ENCODE measurements around the gene VPS37D.
A peak's percentile ranks its signal among the peaks of the same experiment; 100 is the strongest.

VPS37D gene

DNA sequence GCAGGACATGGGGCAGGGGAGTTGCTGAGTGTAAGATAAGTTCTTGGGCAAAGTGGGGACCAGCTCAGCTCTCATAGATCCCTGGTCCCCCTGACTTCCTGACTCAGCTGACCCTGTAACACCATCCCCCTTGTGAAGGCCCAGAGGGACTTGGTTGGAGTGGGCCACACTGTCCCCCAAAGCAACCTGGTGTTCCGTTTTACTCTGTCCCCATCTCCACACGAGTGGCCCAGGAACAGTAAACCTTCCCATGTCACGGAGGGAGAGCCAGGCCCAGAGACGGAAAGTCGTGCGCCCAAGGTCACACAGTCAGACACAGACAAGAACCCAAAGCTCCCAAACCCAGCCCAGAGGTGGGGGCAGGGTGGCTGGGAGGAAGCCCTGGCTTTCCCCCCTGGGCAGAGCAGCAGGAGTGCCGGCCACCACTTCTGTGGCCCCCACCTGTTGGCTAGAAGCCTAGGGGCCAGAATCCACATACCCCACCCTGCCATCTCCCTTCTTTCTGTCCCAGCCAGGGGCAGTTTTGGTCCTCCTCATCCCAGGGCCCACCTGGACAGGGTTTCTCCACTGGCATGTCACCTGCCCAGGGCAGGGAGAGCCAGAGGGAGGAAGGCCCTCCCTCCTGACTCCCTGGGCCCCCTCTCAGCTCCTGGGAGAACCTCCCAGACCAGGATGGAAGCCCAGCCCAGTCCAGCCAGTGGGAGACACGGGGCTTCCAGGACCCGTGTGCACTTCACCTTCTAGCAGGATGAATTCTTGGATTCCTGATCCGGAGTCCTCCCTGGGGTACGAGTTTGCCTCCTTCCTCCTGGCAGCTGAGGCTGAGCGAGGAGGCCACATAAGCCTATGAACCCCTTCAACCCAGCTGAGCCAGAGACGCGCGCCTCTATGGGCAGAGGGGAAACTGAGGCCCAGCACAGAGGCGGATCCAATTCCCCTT is 20.6 kb upstream of the VPS37D start:
- CTCF ChIA-PET, result interaction anchor here (1.3 to 3.1 kb wide), 4 partner anchors 10 to 40 kb away, joined by 3 to 20 read pairs (median 6); no protein-coding TSS in a partner anchor
- H3K27me3 ChIP-seq (replicated peaks in 2 of 5; ENCODE audit: control insufficient read depth in 4 of 5, insufficient read depth in 5 of 5, low read length in 4 of 5), result peaks cover 8 to 95% (median 25%) of the 10 kb centered on the region in 5 experiments
- POLR2A ChIA-PET, result interaction anchor here (0.6 kb wide), 1 partner anchor 93 kb away, joined by 3 read pairs; no protein-coding TSS in a partner anchor

DNA sequence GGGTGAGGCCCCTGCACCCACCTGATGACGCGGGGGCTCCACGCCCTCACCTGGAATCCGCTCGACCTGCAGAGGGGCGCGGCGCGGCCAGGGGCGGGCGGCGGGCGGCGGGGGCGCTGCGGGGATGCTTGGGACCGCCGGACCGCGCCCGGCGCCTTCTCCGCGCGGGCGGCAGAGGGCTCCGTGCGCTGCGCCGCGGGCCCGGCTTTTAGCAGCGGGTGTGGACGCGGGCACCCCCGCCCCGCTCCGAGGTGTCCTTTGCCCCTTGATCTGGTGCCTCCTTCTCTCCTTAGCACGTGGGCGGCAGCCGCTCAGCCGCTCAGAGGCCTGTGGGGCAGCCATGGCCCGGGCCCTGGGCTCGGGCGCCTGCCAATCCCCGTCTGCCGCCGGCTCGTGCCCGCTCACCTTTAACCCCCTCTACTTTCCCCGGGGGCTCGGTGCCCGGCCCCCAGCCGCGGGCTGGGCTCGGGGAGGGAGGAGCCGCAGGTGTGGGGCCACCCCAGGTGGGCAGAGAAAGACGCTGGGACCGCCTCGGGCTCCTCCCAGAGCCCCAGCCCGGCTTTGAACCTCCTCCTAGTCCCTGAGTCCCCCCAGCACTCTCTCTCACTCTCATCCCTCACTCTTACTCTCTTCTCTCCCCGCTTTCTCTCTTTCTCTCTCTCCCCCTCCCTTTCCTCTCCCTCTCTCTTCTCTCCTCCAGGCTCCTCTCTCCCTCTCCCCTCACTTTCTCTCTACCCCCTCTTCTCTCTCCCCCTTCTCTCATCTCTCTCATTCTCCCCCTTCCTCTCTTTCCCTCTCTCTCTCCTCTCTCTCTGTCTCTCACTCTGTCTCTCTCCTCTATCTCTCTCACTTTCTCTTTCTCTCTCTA is 19.7 kb upstream of the VPS37D start:
- Histone ChIP-seq H3K36me3 (ENCODE audit: control insufficient read depth in 4 of 4, insufficient read depth in 4 of 4, low read length in 3 of 4) (no peaks in the 10 kb centered on the region), H3K4me3 (ENCODE audit: control insufficient read depth in 1 of 7, extremely low read depth in 1 of 7, insufficient read depth in 4 of 7, low read depth in 2 of 7, low read length in 6 of 7) (peak overlapping the region in 3 of 7 experiments; percentile 23 to 48 (median 40)), H3K27ac (ENCODE audit: insufficient read depth in 1 of 2, low read depth in 1 of 2, low read length in 2 of 2, poor library complexity in 1 of 2, severe bottlenecking in 2 of 2) (no peak overlapping the region), H3K4me1 (ENCODE audit: control extremely low read depth in 1 of 4, control insufficient read depth in 4 of 4, insufficient read depth in 4 of 4, low read length in 3 of 4) (peaks cover 0 to 13% (median 9%) of the 10 kb centered on the region in 4 experiments), H3K27me3 (replicated peaks in 2 of 5; ENCODE audit: control insufficient read depth in 4 of 5, insufficient read depth in 5 of 5, low read length in 4 of 5) (peaks cover 8 to 92% (median 25%) of the 10 kb centered on the region in 5 experiments), H3K9me3 (ENCODE audit: control extremely low read depth in 1 of 5, control insufficient read depth in 4 of 5, insufficient read depth in 2 of 5, low read depth in 1 of 5, low read length in 4 of 5) (no peaks in the 10 kb centered on the region)
- ChIA-PET POLR2A (no interaction called here), CTCF (no interaction called here)
- 3% methylated on average over 50 of the region's 62 CpGs for whole genome bisulfite sequencing (ENCODE audit: insufficient coverage)
- DNase-seq, result peak in 2 of 3 donors; percentile 35 to 42

More for the DNA sequence above, 20.6 kb upstream of the VPS37D start:
- peak overlapping the region in 1 of 7 experiments; percentile 40 for H3K4me3 ChIP-seq (ENCODE audit: control insufficient read depth in 1 of 7, extremely low read depth in 1 of 7, insufficient read depth in 4 of 7, low read depth in 2 of 7, low read length in 6 of 7)
- 49% methylated on average over 15 of the region's 16 CpGs for WGBS (ENCODE audit: insufficient coverage)
- H3K27ac ChIP-seq (ENCODE audit: insufficient read depth in 1 of 2, low read depth in 1 of 2, low read length in 2 of 2, poor library complexity in 1 of 2, severe bottlenecking in 2 of 2), result no peak overlapping the region
- H3K4me1 ChIP-seq (ENCODE audit: control extremely low read depth in 1 of 4, control insufficient read depth in 4 of 4, insufficient read depth in 4 of 4, low read length in 3 of 4), result peaks cover 0 to 13% (median 9%) of the 10 kb centered on the region in 4 experiments
- peaks cover 0 to 4% (median under 1%) of the 10 kb centered on the region in 5 experiments for H3K9me3 ChIP-seq (ENCODE audit: control extremely low read depth in 1 of 5, control insufficient read depth in 4 of 5, insufficient read depth in 2 of 5, low read depth in 1 of 5, low read length in 4 of 5)
- H3K36me3 ChIP-seq (ENCODE audit: control insufficient read depth in 4 of 4, insufficient read depth in 4 of 4, low read length in 3 of 4), result no peaks in the 10 kb centered on the region
- DNase-seq, result no peak

DNA sequence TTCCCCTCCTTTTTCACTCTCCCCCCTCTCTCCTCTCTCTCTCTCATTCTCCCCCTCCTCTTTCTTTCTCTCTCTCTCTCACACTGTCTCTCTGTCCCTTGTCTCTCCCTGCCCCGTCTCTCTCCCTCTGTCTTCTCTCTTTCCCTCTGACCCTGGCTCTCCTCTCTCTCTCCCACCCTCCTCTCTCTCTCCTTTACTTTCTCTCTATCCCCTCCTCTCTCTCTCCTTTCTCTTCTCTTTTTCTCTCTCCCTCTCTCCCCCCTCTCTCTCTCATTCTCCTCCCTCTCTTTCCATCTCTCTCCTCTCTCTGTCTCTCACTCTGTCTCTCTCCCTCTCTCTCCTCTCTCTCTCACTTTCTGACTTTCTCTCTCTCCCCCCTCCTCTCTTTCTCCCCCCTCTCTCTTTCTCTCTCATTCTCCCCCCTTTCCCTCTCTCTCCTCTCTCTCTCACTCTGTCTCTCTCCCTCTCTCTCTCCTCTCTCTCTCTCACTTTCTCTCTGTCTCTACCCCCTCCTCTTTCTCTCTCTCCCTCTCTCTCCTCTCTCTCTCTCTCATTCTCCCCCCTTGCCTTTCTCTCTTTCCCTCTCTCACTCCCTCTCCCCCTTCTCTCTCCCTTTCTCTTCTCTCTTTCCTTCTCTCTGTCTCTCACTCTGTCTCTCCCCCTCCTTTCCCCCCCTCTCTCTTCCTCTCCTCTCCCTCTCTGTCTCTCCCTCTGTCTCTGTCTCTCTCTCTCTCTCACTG is 18.9 kb upstream of the VPS37D start:
- no peak for DNase-seq
- no peaks in the 10 kb centered on the region for H3K36me3 ChIP-seq (ENCODE audit: control insufficient read depth in 4 of 4, insufficient read depth in 4 of 4, low read length in 3 of 4)
- no peaks in the 10 kb centered on the region for H3K9me3 ChIP-seq (ENCODE audit: control extremely low read depth in 1 of 5, control insufficient read depth in 4 of 5, insufficient read depth in 2 of 5, low read depth in 1 of 5, low read length in 4 of 5)
- no peak overlapping the region for H3K27ac ChIP-seq (ENCODE audit: insufficient read depth in 1 of 2, low read depth in 1 of 2, low read length in 2 of 2, poor library complexity in 1 of 2, severe bottlenecking in 2 of 2)
- peaks cover 8 to 92% (median 25%) of the 10 kb centered on the region in 5 experiments for H3K27me3 ChIP-seq (replicated peaks in 2 of 5; ENCODE audit: control insufficient read depth in 4 of 5, insufficient read depth in 5 of 5, low read length in 4 of 5)
- peaks cover 0 to 13% (median 9%) of the 10 kb centered on the region in 4 experiments for H3K4me1 ChIP-seq (ENCODE audit: control extremely low read depth in 1 of 4, control insufficient read depth in 4 of 4, insufficient read depth in 4 of 4, low read length in 3 of 4)
- 52% methylated on average over 1 of the region's 1 CpG for WGBS (ENCODE audit: insufficient coverage)
- no peak overlapping the region for H3K4me3 ChIP-seq (ENCODE audit: control insufficient read depth in 1 of 7, extremely low read depth in 1 of 7, insufficient read depth in 4 of 7, low read depth in 2 of 7, low read length in 6 of 7)
- ChIA-PET POLR2A (no interaction called here), CTCF (no interaction called here)

DNA sequence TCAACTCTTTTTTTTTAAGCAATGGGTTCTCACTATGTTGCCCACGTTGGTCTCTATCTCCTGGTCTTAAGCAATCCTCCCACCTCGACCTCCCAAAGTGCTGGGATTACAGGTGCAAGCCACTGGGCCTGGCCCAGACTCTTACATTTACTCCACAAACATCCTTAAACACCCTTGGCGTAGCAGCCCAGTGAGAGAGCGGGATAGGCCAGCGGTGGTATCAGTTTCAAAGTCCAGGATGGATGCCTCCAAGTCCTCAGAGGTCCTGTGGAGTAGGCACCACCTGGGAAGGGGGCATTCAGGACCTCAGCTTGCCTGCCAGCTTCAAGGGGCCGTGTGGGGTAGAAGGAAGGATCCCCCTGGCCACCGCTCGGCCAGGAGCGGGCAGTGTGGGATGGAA is 18.1 kb upstream of the VPS37D start:
- no peak overlapping the region for H3K4me3 ChIP-seq (ENCODE audit: control insufficient read depth in 1 of 7, extremely low read depth in 1 of 7, insufficient read depth in 4 of 7, low read depth in 2 of 7, low read length in 6 of 7)
- no peak overlapping the region for H3K27ac ChIP-seq (ENCODE audit: insufficient read depth in 1 of 2, low read depth in 1 of 2, low read length in 2 of 2, poor library complexity in 1 of 2, severe bottlenecking in 2 of 2)
- no peaks in the 10 kb centered on the region for H3K36me3 ChIP-seq (ENCODE audit: control insufficient read depth in 4 of 4, insufficient read depth in 4 of 4, low read length in 3 of 4)
- ChIA-PET POLR2A (no interaction called here), CTCF (interaction anchor here (1.4 kb wide), 2 partner anchors 15 to 52 kb away, joined by 3 to 5 read pairs; no protein-coding TSS in a partner anchor)
- peaks cover 8 to 84% (median 25%) of the 10 kb centered on the region in 5 experiments for H3K27me3 ChIP-seq (replicated peaks in 2 of 5; ENCODE audit: control insufficient read depth in 4 of 5, insufficient read depth in 5 of 5, low read length in 4 of 5)
- WGBS (ENCODE audit: insufficient coverage), result 51% methylated on average over 6 of the region's 9 CpGs
- DNase-seq, result no peak
- no peaks in the 10 kb centered on the region for H3K9me3 ChIP-seq (ENCODE audit: control extremely low read depth in 1 of 5, control insufficient read depth in 4 of 5, insufficient read depth in 2 of 5, low read depth in 1 of 5, low read length in 4 of 5)
- peaks cover 0 to 13% (median 9%) of the 10 kb centered on the region in 4 experiments for H3K4me1 ChIP-seq (ENCODE audit: control extremely low read depth in 1 of 4, control insufficient read depth in 4 of 4, insufficient read depth in 4 of 4, low read length in 3 of 4)

- H3K9me3 ChIP-seq (ENCODE audit: control extremely low read depth in 1 of 5, control insufficient read depth in 4 of 5, insufficient read depth in 2 of 5, low read depth in 1 of 5, low read length in 4 of 5), result no peaks in the 10 kb centered on the region
- WGBS (ENCODE audit: insufficient coverage), result 29% methylated on average over 1 of the region's 5 CpGs
- ChIA-PET CTCF (interaction anchor here (1.4 kb wide), 2 partner anchors 14 to 51 kb away, joined by 3 to 5 read pairs; no protein-coding TSS in a partner anchor), POLR2A (no interaction called here)
- H3K4me3 ChIP-seq (ENCODE audit: control insufficient read depth in 1 of 7, extremely low read depth in 1 of 7, insufficient read depth in 4 of 7, low read depth in 2 of 7, low read length in 6 of 7), result no peak overlapping the region
- peaks cover 7 to 80% (median 22%) of the 10 kb centered on the region in 5 experiments for H3K27me3 ChIP-seq (replicated peaks in 2 of 5; ENCODE audit: control insufficient read depth in 4 of 5, insufficient read depth in 5 of 5, low read length in 4 of 5)
- peaks cover 0 to 13% (median 9%) of the 10 kb centered on the region in 4 experiments for H3K4me1 ChIP-seq (ENCODE audit: control extremely low read depth in 1 of 4, control insufficient read depth in 4 of 4, insufficient read depth in 4 of 4, low read length in 3 of 4)
- no peaks in the 10 kb centered on the region for H3K36me3 ChIP-seq (ENCODE audit: control insufficient read depth in 4 of 4, insufficient read depth in 4 of 4, low read length in 3 of 4)
- DNase-seq, result no peak
- H3K27ac ChIP-seq (ENCODE audit: insufficient read depth in 1 of 2, low read depth in 1 of 2, low read length in 2 of 2, poor library complexity in 1 of 2, severe bottlenecking in 2 of 2), result no peak overlapping the region
Measured at GRCh38 chr7:73650524-73650923, 17.1 kb upstream of the VPS37D start.

DNA sequence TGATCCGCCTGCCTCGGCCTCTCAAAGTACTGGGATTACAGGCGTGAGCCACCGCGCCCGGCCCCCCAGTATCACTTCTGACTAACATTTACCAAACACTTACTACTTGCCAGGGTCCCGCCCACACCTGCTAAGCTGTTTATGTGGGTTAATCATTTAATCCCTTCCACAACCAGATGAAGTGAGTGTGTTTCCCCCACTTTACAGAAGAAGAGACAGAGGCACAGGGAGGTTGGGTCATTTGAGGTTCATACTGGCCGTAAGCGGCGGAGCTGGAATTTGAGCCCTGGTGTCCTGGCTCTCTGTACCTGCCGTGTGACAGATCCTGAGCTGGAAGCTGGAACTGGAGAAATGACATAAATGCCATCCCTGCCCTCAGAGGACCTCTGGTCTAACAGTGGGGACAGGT is 15.1 kb upstream of the VPS37D start:
- 86% methylated on average over 7 of the region's 11 CpGs for WGBS (ENCODE audit: insufficient coverage)
- H3K36me3 ChIP-seq (ENCODE audit: control insufficient read depth in 4 of 4, insufficient read depth in 4 of 4, low read length in 3 of 4), result no peaks in the 10 kb centered on the region
- ChIA-PET POLR2A (no interaction called here), CTCF (interaction anchor here (1.7 to 2.2 kb wide), 2 partner anchors 10 to 23 kb away, joined by 7 to 8 read pairs; no protein-coding TSS in a partner anchor)
- DNase-seq, result no peak
- no peaks in the 10 kb centered on the region for H3K9me3 ChIP-seq (ENCODE audit: control extremely low read depth in 1 of 5, control insufficient read depth in 4 of 5, insufficient read depth in 2 of 5, low read depth in 1 of 5, low read length in 4 of 5)
- H3K4me1 ChIP-seq (ENCODE audit: control extremely low read depth in 1 of 4, control insufficient read depth in 4 of 4, insufficient read depth in 4 of 4, low read length in 3 of 4), result peaks cover 0 to 13% (median 9%) of the 10 kb centered on the region in 4 experiments
- H3K27me3 ChIP-seq (replicated peaks in 2 of 5; ENCODE audit: control insufficient read depth in 4 of 5, insufficient read depth in 5 of 5, low read length in 4 of 5), result peaks cover 0 to 61% (median 10%) of the 10 kb centered on the region in 5 experiments
- H3K27ac ChIP-seq (ENCODE audit: insufficient read depth in 1 of 2, low read depth in 1 of 2, low read length in 2 of 2, poor library complexity in 1 of 2, severe bottlenecking in 2 of 2), result no peak overlapping the region
- no peak overlapping the region for H3K4me3 ChIP-seq (ENCODE audit: control insufficient read depth in 1 of 7, extremely low read depth in 1 of 7, insufficient read depth in 4 of 7, low read depth in 2 of 7, low read length in 6 of 7)

Data from common myeloid progenitor, CD34-positive (primary cell).